Hepatocyte (in vitro differentiated cells): ENCODE measurements around the gene GBX1. TPM values are rescaled to one million over a fixed set of nuclear protein-coding genes. Genes with fewer than 3 reads are reported as not detected.

Source experiments
- DNase-seq: peaks from one replicate; pipeline ENCODE4 v3.0.0-alpha.2; 2016; ENCODE audit warnings: low spot score
- H2AFZ ChIP-seq: fragments of 200-600 bp; sonication (generic); 2 replicates; pipeline ENCODE4 v1.6.0; 2016; ENCODE audit warnings: antibody characterized with exemption, mild to moderate bottlenecking
- H3K27ac ChIP-seq: fragments of 200-600 bp; sonication (generic); 2 replicates; pipeline ENCODE4 v1.5.1; 2016; ENCODE audit warnings: mild to moderate bottlenecking
- H3K27me3 ChIP-seq: fragments of 200-600 bp; sonication (generic); 2 replicates; pipeline ENCODE4 v1.6.1; 2016
- H3K36me3 ChIP-seq: fragments of 200-600 bp; sonication (generic); replicated peaks from 2 replicates; pipeline ENCODE4 v1.5.1; 2016; ENCODE audit warnings: low read depth; ENCODE audit not compliant: insufficient read depth
- H3K4me1 ChIP-seq: fragments of 200-600 bp; sonication (generic); 2 replicates; pipeline ENCODE4 v1.5.1; 2016; ENCODE audit warnings: mild to moderate bottlenecking, moderate library complexity; ENCODE audit not compliant: insufficient read depth
- H3K4me2 ChIP-seq: fragments of 200-600 bp; sonication (generic); 2 replicates; pipeline ENCODE4 v1.6.0; 2016
- H3K4me3 ChIP-seq: fragments of 200-600 bp; sonication (generic); 2 replicates; pipeline ENCODE4 v1.5.1; 2016; ENCODE audit warnings: mild to moderate bottlenecking
- H3K79me2 ChIP-seq: fragments of 200-600 bp; sonication (generic); 2 replicates; pipeline ENCODE4 v1.6.0; 2017; ENCODE audit warnings: mild to moderate bottlenecking
- H3K9me2 ChIP-seq: fragments of 200-600 bp; sonication (generic); replicated peaks from 2 replicates; pipeline ENCODE4 v1.6.0; 2017; ENCODE audit warnings: mild to moderate bottlenecking; ENCODE audit not compliant: insufficient read depth
- H3K9me3 ChIP-seq: fragments of 200-600 bp; sonication (generic); 2 replicates; pipeline ENCODE4 v1.5.1; 2016; ENCODE audit warnings: low read depth, mild to moderate bottlenecking
- H4K20me1 ChIP-seq: fragments of 200-600 bp; sonication (generic); 2 replicates; pipeline ENCODE4 v1.6.0; 2016; ENCODE audit warnings: mild to moderate bottlenecking; ENCODE audit not compliant: insufficient read depth, poor library complexity, severe bottlenecking
- EZH2 ChIP-seq: fragments of 200-600 bp; sonication (generic); IDR thresholded peaks from 2 replicates; pipeline ENCODE4 v1.6.1; 2016; ENCODE audit warnings: antibody characterized with exemption, mild to moderate bottlenecking, borderline replicate concordance
- EZH2phosphoT487 ChIP-seq: fragments of 200-600 bp; sonication (generic); IDR thresholded peaks from one replicate; pipeline ENCODE4 v1.6.1; 2018; ENCODE audit warnings: antibody characterized with exemption, mild to moderate bottlenecking, low read depth, moderate library complexity; ENCODE audit not compliant: unreplicated experiment, severe bottlenecking
- WGBS: methylation state at CpG from one replicate; pipeline ENCODE4 v1.1.6; 2016; ENCODE audit warnings: low lambda C conversion rate; ENCODE audit errors: missing lambda C conversion rate; 5-methylcytosine and 5-hydroxymethylcytosine counted together
- polyA plus RNA-seq: library from polyadenylated mRNA; unstranded; fragments of >200 nt; fragmentation: Nextera tagmentation; extraction: Ambion mirVana; gene quantifications from 2 replicates; pipeline ENCODE4 v1.2.1, GENCODE V29; 2016
- total RNA-seq: library from RNA; depleted of rRNA; stranded (reverse); fragments of >200 nt; gene quantifications from 2 replicates; pipeline ENCODE4 v1.2.3, GENCODE V29; 2014
- TF ChIP-seq, protein P1 (sequence below): fragments of 200-600 bp; sonication (generic); IDR thresholded peaks from 2 replicates; pipeline ENCODE4 v1.5.1; 2016; ENCODE audit warnings: antibody characterized with exemption, mild to moderate bottlenecking; ENCODE audit not compliant: poor library complexity

Gene GBX1
- total and polyA plus RNA-seq, 2 experiments from 2014 or later: not detected

DNA sequence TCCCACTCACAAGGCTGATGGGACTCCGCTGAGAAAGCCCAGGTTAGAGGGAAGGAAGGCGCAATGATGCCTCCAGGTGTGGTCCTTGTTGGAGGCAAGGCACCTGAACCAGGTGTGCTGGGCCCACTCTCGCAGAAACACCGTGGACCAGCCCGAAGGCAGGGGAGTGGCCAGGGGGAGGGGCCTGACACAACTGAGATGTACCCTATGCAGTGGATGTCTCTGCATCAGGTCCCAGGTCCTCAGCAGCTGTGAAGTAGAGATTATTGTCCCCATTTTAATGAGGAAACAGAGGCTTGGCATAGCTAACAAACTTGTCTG lies 32.0 kb downstream of the GBX1 start:
- WGBS: 87% methylated on average over 5 of the region's 5 CpGs
- no peaks in the 10 kb centered on the region for H3K4me1 ChIP-seq
- no peaks in the 10 kb centered on the region for H3K9me3 ChIP-seq
- H3K36me3 ChIP-seq: no peaks in the 10 kb centered on the region
- no peak overlapping the region for H3K4me3 ChIP-seq
- H3K79me2 ChIP-seq: no peaks in the 10 kb centered on the region
- no peak overlapping the region for H3K27ac ChIP-seq
- H3K4me2 ChIP-seq: no peak overlapping the region
- H3K27me3 ChIP-seq: no peaks in the 10 kb centered on the region
- no peak overlapping the region for H2AFZ ChIP-seq
- DNase-seq: no peak
- H4K20me1 ChIP-seq: no peaks in the 10 kb centered on the region
- H3K9me2 ChIP-seq: no peaks in the 10 kb centered on the region
- no peak for TF ChIP-seq EZH2
- TF ChIP-seq, protein P1, sequence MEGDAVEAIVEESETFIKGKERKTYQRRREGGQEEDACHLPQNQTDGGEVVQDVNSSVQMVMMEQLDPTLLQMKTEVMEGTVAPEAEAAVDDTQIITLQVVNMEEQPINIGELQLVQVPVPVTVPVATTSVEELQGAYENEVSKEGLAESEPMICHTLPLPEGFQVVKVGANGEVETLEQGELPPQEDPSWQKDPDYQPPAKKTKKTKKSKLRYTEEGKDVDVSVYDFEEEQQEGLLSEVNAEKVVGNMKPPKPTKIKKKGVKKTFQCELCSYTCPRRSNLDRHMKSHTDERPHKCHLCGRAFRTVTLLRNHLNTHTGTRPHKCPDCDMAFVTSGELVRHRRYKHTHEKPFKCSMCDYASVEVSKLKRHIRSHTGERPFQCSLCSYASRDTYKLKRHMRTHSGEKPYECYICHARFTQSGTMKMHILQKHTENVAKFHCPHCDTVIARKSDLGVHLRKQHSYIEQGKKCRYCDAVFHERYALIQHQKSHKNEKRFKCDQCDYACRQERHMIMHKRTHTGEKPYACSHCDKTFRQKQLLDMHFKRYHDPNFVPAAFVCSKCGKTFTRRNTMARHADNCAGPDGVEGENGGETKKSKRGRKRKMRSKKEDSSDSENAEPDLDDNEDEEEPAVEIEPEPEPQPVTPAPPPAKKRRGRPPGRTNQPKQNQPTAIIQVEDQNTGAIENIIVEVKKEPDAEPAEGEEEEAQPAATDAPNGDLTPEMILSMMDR: no peak
- no peak for TF ChIP-seq EZH2phosphoT487

DNA sequence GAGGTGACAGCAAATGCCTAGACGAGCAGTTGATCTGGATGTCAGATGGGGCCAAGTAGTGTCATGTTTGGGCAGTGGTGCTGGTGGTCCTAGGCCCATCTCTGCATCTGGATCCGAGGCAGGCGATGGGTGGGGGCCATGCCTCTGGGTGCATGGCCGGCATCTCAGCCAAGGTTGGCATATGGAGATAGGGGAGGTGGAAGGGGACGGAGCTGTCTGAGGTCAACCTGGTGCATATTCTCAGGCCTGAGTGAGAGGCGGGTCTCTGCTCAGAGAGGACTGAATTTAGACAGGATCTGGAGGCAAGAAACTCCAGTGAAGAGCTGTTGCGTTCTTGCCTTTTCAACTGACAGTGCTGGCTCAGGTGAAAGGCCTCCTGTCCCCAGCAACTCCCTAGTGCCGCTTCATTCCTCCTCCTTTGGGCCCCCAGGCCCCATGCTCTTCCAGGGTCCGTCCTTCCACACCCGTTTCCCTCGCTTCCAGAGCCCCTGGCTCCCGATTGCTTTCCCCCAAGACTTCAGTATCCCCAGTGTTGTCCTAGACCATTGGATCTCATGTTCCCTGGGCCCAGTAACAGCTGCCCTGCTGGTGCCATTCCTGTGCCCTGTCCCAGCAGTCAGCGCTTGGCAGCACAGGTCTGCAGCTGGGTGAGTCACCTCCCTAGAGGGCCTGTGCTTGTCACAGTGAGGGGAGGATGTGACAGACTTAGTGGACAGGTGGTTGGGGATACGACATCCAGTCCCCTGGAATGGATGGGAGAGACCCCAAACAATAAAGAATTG lies 32.6 kb downstream of the GBX1 start:
- no peaks in the 10 kb centered on the region for H3K4me1 ChIP-seq
- no peaks in the 10 kb centered on the region for H3K9me3 ChIP-seq
- DNase-seq: no peak
- H3K36me3 ChIP-seq: no peaks in the 10 kb centered on the region
- no peak overlapping the region for H3K4me2 ChIP-seq
- H3K79me2 ChIP-seq: no peaks in the 10 kb centered on the region
- no peak overlapping the region for H2AFZ ChIP-seq
- H3K4me3 ChIP-seq: no peak overlapping the region
- TF ChIP-seq, protein P1: no peak
- no peak for TF ChIP-seq EZH2
- no peak for TF ChIP-seq EZH2phosphoT487
- H3K27ac ChIP-seq: no peak overlapping the region
- 95% methylated on average over 14 of the region's 14 CpGs for WGBS
- H3K9me2 ChIP-seq: no peaks in the 10 kb centered on the region
- H3K27me3 ChIP-seq: no peaks in the 10 kb centered on the region
- no peaks in the 10 kb centered on the region for H4K20me1 ChIP-seq

DNA sequence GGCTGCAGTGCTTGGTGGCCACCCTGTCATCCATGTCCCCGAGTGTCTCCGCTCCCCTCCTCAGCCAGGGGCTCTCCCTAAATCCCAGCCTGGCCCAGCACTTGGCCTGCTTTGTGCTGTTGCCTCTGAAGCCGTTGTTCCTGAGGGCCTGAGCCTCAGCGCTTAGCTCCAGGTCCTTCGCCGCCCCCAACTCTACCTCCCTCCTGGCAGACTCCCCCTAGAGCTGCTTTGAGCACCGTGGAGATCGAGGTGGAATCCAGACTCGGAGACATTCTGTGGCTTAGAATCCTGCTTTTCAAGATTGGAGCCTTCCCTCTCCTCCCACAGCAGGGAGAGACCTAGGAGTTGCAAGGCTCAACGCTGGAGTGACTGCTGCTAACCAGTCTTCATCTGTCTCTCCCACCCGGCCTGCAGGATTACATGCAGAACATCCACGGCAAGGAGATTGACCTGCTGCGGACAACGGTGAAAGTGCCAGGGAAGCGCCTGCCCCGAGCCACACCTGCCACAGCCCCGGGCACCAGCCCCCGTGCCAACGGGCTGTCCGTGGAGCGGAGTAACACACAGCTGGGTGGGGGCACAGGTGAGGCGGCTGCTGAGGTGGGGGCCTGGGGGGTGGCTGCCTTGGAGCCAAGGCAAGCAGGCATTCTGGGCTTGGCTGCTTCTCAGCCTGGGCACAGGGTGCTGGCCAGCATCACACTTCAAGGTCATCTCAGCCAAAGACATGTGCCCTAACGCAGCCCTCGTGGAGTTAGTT lies 33.3 kb downstream of the GBX1 start:
- Histone ChIP-seq H3K27ac (no peak overlapping the region), H3K9me3 (no peaks in the 10 kb centered on the region), H4K20me1 (no peaks in the 10 kb centered on the region), H3K36me3 (no peaks in the 10 kb centered on the region), H3K4me2 (no peak overlapping the region), H3K4me1 (no peaks in the 10 kb centered on the region), H3K79me2 (no peaks in the 10 kb centered on the region), H3K4me3 (no peak overlapping the region), H2AFZ (no peak overlapping the region), H3K9me2 (no peaks in the 10 kb centered on the region), H3K27me3 (no peaks in the 10 kb centered on the region)
- 96% methylated on average over 23 of the region's 24 CpGs for WGBS
- TF ChIP-seq EZH2phosphoT487 (no peak), EZH2 (no peak)
- TF ChIP-seq, protein P1: no peak
- no peak for DNase-seq
